Measurements from ENCODE around the gene MTMR11.

DNA sequence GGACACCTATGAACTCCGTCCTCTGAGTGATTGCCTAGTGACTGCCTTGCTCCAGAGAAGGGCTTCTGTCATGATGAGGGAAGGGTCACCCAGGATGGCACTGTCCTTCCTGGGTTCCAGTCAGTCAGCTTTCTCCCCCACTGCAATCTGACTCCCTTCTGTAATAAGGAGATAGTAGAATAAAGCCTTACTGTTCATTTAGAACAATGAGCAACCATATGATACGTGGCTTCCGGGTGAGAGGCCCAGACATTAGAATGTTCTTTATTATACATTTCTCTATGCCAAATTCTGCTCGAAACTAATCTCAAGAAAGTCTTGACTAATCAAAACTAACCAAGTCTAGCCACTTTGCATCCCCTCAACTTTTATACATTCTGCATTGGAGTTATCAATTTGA, 8.5 kb upstream of the MTMR11 start:
- TF ChIP-seq EZH2 (IDR thresholded peaks at IDR 0.05) (no peak), POLR2AphosphoS5 (IDR thresholded peaks at IDR 0.05; ENCODE audit: borderline replicate concordance, low read depth, low read length) (no peak)

Data from SK-N-MC (cell line).